Mononuclear cell (primary cell): Measurements from ENCODE around the gene KIAA0825. TPM values are rescaled to one million over a fixed set of nuclear protein-coding genes. Genes with fewer than 3 reads are reported as not detected.

Source experiments
- H3K27me3 ChIP-seq: 2 replicates; pipeline ENCODE4 v1.6.0; 2011; ENCODE audit warnings: low read length, control low read depth; ENCODE audit not compliant: insufficient read depth
- H3K4me1 ChIP-seq: 2 replicates; pipeline ENCODE4 v1.5.1; 2011; ENCODE audit warnings: mild to moderate bottlenecking, low read length, control low read depth; ENCODE audit not compliant: insufficient read depth
- H3K4me3 ChIP-seq: 2 replicates; pipeline ENCODE4 v1.5.1; 2011; ENCODE audit warnings: mild to moderate bottlenecking, low read length, moderate library complexity
- H3K9me3 ChIP-seq: 2 replicates; pipeline ENCODE4 v1.5.1; 2011; ENCODE audit warnings: low read depth, mild to moderate bottlenecking, control low read depth, low read length
- total RNA-seq: library from RNA; depleted of rRNA; stranded (reverse); fragments of >200 nt; gene quantifications from one replicate; pipeline ENCODE4 v1.2.3, GENCODE V29; 2012

KIAA0825 gene
- total RNA-seq, 1 donor, result 2.5 TPM

- Histone ChIP-seq H3K4me3 (no peak overlapping the region), H3K4me1 (peaks cover 34% of the 10 kb centered on the region), H3K9me3 (peaks cover 10% of the 10 kb centered on the region), H3K27me3 (no peaks in the 10 kb centered on the region)
Measured at GRCh38 chr5:94544031-94544650, 74.3 kb downstream of the KIAA0825 start.

GRCh38 chr5:94540856-94541494 lies 77.4 kb downstream of the KIAA0825 start:
- Histone ChIP-seq H3K4me1 (peaks cover 26% of the 10 kb centered on the region), H3K27me3 (no peaks in the 10 kb centered on the region), H3K4me3 (no peak overlapping the region)

DNA sequence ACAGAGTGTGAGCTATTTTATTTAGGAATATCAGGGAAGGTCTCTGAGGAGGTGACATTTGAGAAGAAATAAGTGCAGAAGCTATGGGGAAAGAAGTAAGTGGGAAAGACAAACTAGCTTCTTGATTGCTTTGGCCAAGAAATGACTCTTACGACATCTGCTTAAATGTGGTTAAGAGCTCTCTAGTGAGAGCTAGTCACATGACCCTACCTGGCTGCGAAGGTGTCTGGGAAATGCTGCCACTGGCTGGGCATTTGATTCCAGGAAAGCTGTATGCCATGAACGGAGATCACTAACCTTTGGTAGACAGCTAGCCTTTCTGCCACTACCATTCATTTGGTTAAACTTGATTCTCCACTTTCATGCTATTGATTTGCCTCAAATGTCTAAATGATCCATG lies 80.1 kb downstream of the KIAA0825 start:
- Histone ChIP-seq H3K4me3 (no peak overlapping the region), H3K4me1 (no peaks in the 10 kb centered on the region), H3K27me3 (no peaks in the 10 kb centered on the region), H3K9me3 (peaks cover 10% of the 10 kb centered on the region)

More at GRCh38 chr5:94540856-94541494, 77.4 kb downstream of the KIAA0825 start:
- peaks cover 10% of the 10 kb centered on the region for H3K9me3 ChIP-seq

DNA sequence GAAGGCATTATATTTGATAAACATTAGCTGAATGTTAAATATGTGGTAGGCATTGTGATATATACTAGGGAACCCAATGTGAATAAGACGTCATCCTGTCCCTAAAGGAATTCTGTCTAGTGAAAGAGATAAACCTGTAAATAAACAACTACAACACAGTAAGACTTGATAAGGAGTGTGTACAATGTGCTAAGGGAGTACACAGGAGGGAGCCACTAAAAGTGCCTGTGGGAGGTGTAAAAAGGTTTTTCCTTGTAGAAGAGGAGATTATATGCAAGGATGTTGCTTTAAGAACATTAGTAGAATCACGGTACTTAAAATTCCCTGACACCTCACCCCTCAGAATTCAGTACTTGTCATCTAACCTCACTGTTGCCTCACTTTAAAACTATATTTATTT lies 91.7 kb downstream of the KIAA0825 start:
- no peaks in the 10 kb centered on the region for H3K9me3 ChIP-seq
- H3K4me1 ChIP-seq, result no peaks in the 10 kb centered on the region
- no peak overlapping the region for H3K4me3 ChIP-seq
- no peaks in the 10 kb centered on the region for H3K27me3 ChIP-seq

DNA sequence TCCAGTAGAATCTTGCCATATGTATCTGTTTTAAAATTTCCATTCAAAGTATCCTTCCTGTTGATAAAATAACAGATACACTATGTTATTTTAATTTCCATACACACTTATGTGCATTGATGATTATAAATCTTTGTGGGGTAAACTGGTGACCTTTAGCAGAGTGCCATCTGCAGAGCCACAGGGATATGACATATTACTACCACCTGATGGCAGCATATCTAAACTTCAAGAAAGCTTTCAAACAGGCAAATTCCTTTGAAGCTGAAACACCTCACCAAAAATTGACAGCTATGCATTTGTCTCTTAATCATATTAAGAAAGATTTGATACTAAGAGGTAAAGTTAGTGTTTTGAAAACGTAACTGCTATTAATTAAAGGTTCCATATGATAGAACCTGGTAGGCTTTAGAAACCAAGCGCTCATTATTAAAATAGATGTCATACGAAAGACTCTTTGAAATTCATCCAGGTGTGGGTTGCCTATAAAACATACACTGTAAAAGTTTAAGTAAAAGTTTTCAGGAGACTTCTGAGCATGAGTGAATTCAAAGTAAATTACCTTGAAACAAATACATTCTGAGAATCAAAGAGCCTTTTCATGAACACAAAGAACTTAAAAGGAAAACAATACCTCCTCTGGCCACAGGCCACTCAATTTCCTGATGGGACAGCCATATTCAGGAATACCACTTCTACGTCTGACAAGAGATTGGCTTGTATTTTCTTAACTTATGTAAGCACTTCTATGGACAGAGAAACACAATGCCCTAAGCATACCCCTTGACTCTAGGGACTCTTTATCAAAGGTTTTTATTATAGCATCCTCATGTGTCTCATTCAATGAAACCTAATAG lies 93.3 kb downstream of the KIAA0825 start:
- Histone ChIP-seq H3K27me3 (no peaks in the 10 kb centered on the region), H3K9me3 (no peaks in the 10 kb centered on the region), H3K4me3 (no peak overlapping the region), H3K4me1 (no peaks in the 10 kb centered on the region)

- H3K9me3 ChIP-seq, result no peaks in the 10 kb centered on the region
- H3K4me1 ChIP-seq, result no peaks in the 10 kb centered on the region
- no peak overlapping the region for H3K4me3 ChIP-seq
- H3K27me3 ChIP-seq, result no peaks in the 10 kb centered on the region
Measured at GRCh38 chr5:94523018-94523417, 95.4 kb downstream of the KIAA0825 start.

DNA sequence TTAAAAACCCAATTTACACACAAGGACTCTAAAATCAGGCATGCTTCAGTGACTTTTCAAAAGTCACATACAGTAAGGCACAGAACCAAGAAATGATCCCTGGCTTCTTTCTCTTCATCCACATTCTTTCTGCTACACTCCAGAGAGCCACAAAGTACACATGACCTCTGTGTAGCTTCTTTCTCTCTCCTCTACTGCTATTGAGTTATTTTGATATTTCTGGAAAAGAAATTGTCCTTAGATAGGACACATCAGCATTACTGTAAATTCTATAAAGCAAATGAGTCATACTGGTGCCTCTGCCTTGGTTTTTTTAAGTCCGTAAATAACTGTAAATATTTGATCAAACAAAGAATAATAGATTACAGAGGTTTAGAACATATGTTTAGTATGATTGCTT lies 96.3 kb downstream of the KIAA0825 start:
- Histone ChIP-seq H3K9me3 (no peaks in the 10 kb centered on the region), H3K4me3 (no peak overlapping the region), H3K27me3 (no peaks in the 10 kb centered on the region), H3K4me1 (no peaks in the 10 kb centered on the region)

- Histone ChIP-seq H3K4me1 (no peaks in the 10 kb centered on the region), H3K4me3 (no peak overlapping the region), H3K9me3 (no peaks in the 10 kb centered on the region), H3K27me3 (no peaks in the 10 kb centered on the region)
Measured at GRCh38 chr5:94517490-94518488, 100.6 kb downstream of the KIAA0825 start.

GRCh38 chr5:94516148-94516547 lies 102.3 kb downstream of the KIAA0825 start:
- no peaks in the 10 kb centered on the region for H3K27me3 ChIP-seq
- H3K4me3 ChIP-seq, result no peak overlapping the region
- H3K9me3 ChIP-seq, result no peaks in the 10 kb centered on the region
- H3K4me1 ChIP-seq, result no peaks in the 10 kb centered on the region

GRCh38 chr5:94508461-94509148 lies 109.8 kb downstream of the KIAA0825 start:
- H3K9me3 ChIP-seq, result no peaks in the 10 kb centered on the region

DNA sequence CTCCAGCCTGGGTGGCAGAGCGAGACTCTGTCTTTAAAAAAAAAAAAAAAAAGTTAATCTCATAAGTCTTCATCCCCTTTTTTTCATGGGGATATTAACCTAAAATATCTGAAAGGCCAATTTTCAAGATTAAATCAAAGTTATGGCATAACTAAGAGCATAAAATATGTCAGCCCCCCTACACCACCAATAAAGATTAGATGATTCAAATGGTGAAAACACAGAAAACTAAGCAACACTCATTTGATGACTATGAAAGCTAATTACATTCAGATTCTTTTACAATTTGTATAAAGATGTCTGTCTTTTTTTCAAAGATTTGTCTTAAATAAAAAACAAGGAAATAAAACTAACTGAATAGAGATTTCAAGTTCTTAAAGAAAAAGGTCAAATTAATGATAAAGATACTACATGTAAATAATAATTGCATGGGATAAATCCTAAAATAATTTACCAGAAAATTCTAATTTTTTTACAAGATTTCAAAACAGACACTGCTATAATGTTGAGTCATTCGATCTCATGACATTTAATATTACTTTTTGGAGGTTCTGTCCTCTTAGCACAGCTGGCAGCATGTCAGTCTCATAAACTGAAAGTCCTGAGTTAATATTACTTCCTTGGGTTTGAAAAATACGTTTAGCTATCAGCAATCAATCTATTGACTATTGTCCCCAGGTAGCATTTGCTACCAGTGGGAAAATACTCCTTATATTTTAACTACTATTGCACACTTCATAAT lies 112.9 kb downstream of the KIAA0825 start:
- H3K9me3 ChIP-seq, result no peaks in the 10 kb centered on the region
- H3K4me1 ChIP-seq, result no peaks in the 10 kb centered on the region
- no peak overlapping the region for H3K4me3 ChIP-seq
- H3K27me3 ChIP-seq, result no peaks in the 10 kb centered on the region

More at GRCh38 chr5:94508461-94509148, 109.8 kb downstream of the KIAA0825 start:
- H3K27me3 ChIP-seq, result no peaks in the 10 kb centered on the region
- no peaks in the 10 kb centered on the region for H3K4me1 ChIP-seq
- H3K4me3 ChIP-seq, result no peak overlapping the region

- H3K9me3 ChIP-seq, result no peaks in the 10 kb centered on the region
Measured at GRCh38 chr5:94503677-94504076, 114.7 kb downstream of the KIAA0825 start.

DNA sequence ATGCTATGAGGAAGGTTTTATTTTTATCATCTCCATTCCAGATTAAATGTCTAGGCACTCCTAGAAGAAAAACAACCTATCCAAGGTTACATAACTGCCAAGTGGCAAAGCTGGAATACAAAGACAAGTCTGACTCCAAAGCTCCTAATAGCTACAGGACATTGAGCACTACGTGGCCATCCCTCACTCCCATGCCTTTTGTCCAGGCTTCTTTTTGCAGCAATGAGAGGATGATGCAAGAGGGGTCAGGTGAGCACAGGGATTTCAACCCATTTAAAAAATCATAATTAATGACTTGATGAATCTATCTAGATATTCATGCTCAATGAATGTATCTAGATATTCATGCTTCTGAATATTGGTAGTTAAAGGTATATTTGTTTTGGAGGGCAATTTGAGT lies 117.0 kb downstream of the KIAA0825 start:
- Histone ChIP-seq H3K27me3 (no peaks in the 10 kb centered on the region), H3K4me1 (no peaks in the 10 kb centered on the region), H3K4me3 (no peak overlapping the region), H3K9me3 (no peaks in the 10 kb centered on the region)

More at GRCh38 chr5:94503677-94504076, 114.7 kb downstream of the KIAA0825 start:
- no peak overlapping the region for H3K4me3 ChIP-seq
- H3K27me3 ChIP-seq, result no peaks in the 10 kb centered on the region
- H3K4me1 ChIP-seq, result no peaks in the 10 kb centered on the region
